MM.1S (cell line): ENCODE measurements around the gene TACC2.

Source experiments
- EZH2 ChIP-seq: fragments of 300-600 bp; sonication (generic); optimal IDR thresholded peaks from 2 replicates; pipeline ENCODE3; 2017; ENCODE audit warnings: low read depth, mild to moderate bottlenecking, antibody characterized with exemption, low read length, mixed read lengths
- EZH2phosphoT487 ChIP-seq: fragments of 300-600 bp; sonication (generic); IDR thresholded peaks from 2 replicates; pipeline ENCODE4 v1.6.1; 2018; ENCODE audit warnings: antibody characterized with exemption, low read length
- TF ChIP-seq, protein P1 (sequence below): fragments of 300-600 bp; sonication (generic); IDR thresholded peaks from 2 replicates; pipeline ENCODE4 v1.5.1; 2016; ENCODE audit warnings: antibody characterized with exemption, low read length, mixed read lengths

DNA sequence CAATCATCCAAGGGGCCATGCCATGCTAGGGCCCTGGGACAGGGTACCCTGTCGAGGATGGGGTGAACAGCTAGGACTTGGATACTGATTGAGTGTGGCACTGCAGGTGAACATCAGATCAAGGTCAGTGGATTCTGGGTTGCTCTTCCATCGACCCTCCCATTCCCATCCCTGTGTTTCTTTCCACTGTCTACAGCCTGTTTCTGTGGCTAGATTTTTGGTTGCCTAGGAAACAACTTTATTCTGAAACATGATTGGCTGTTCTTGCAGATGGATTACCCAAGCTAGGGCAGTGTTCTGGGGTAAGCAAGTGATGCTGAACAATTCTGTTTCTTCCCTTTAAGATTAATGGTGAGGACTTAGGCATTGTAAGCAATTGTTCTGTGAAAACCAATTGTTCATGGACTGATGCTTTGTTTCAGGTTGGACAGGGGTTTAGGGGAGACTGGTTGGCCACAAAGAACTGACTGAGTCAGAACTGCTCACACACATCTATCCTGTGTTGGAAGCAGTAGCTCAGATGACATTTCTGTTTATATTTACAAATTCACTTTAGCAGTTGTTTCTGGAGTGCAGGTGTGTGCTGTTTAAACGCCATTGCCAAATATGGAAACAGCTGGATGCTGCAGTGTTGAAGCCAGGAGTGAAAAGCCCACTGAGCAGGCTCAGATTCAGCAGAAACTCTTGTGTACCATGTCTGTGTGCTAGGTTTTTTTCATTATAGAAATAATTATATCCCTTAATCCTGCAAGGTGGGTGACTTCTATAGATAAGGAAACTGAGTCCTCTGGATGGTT, 179.8 kb downstream of the TACC2 start:
- TF ChIP-seq, protein P1, sequence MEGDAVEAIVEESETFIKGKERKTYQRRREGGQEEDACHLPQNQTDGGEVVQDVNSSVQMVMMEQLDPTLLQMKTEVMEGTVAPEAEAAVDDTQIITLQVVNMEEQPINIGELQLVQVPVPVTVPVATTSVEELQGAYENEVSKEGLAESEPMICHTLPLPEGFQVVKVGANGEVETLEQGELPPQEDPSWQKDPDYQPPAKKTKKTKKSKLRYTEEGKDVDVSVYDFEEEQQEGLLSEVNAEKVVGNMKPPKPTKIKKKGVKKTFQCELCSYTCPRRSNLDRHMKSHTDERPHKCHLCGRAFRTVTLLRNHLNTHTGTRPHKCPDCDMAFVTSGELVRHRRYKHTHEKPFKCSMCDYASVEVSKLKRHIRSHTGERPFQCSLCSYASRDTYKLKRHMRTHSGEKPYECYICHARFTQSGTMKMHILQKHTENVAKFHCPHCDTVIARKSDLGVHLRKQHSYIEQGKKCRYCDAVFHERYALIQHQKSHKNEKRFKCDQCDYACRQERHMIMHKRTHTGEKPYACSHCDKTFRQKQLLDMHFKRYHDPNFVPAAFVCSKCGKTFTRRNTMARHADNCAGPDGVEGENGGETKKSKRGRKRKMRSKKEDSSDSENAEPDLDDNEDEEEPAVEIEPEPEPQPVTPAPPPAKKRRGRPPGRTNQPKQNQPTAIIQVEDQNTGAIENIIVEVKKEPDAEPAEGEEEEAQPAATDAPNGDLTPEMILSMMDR, result no peak
- no peak for TF ChIP-seq EZH2
- no peak for TF ChIP-seq EZH2phosphoT487
